Natural killer cell (primary cell): Measurements from ENCODE around the gene ADPRM. TPM values are rescaled to one million over a fixed set of nuclear protein-coding genes. Genes with fewer than 3 reads are reported as not detected.

Source experiments
- ATAC-seq, 3 donors: fragments of 150-1000 bp in 2 of 3; fragments of 200-7000 bp in 1 of 3; cut with Tn5 transposase; 1 replicate in 1 of 3; 2 replicates in 2 of 3; pipeline ENCODE4 v1.10.0; 2021; ENCODE audit warnings: mild to moderate bottlenecking in 2 of 3, moderate library complexity in 2 of 3
- DNase-seq, 2 donors: peaks; one replicate each; pipeline versions ENCODE4 v3.0.0 to v3.0.0-alpha.2; 2013 to 2021; ENCODE audit warnings: mixed read lengths in 1 of 2
- H3K27ac ChIP-seq: one replicate; pipeline ENCODE4 v1.5.1; 2013; ENCODE audit warnings: mild to moderate bottlenecking, low read length
- H3K27me3 ChIP-seq: one replicate; pipeline ENCODE4 v1.6.1; 2013; ENCODE audit warnings: low read length; ENCODE audit not compliant: control insufficient read depth, insufficient read depth
- H3K36me3 ChIP-seq: one replicate; pipeline ENCODE4 v1.6.1; 2013; ENCODE audit warnings: low read length; ENCODE audit not compliant: control insufficient read depth, insufficient read depth
- H3K4me1 ChIP-seq: one replicate; pipeline ENCODE4 v1.6.1; 2013; ENCODE audit warnings: low read length; ENCODE audit not compliant: control insufficient read depth, insufficient read depth
- H3K4me3 ChIP-seq: one replicate; pipeline ENCODE4 v1.5.1; 2013; ENCODE audit warnings: low read length
- H3K9me3 ChIP-seq: one replicate; pipeline ENCODE4 v1.6.1; 2013; ENCODE audit warnings: low read length; ENCODE audit not compliant: control insufficient read depth, insufficient read depth
- H3K27ac Mint-ChIP-seq, 2 donors: one replicate each; pipeline ENCODE4 v1.8.0; 2022; ENCODE audit warnings: mild to moderate bottlenecking in 2 of 2, mixed read lengths in 2 of 2, moderate library complexity in 1 of 2
- H3K27me3 Mint-ChIP-seq, 2 donors: one replicate each; pipeline ENCODE4 v1.8.0; 2022; ENCODE audit warnings: low read depth in 2 of 2, mixed read lengths in 2 of 2
- H3K36me3 Mint-ChIP-seq: one replicate; pipeline ENCODE4 v1.8.0; 2022; ENCODE audit warnings: mixed read lengths
- H3K4me1 Mint-ChIP-seq, 2 donors: one replicate each; pipeline ENCODE4 v1.8.0; 2022; ENCODE audit warnings: mixed read lengths in 2 of 2
- H3K4me3 Mint-ChIP-seq: one replicate; pipeline ENCODE4 v1.8.0; 2022; ENCODE audit warnings: mild to moderate bottlenecking, moderate library complexity, mixed read lengths
- H3K9me3 Mint-ChIP-seq, 2 donors: one replicate each; pipeline ENCODE4 v1.8.0; 2022; ENCODE audit warnings: mixed read lengths in 2 of 2
- WGBS: methylation state at CpG from one replicate; pipeline ENCODE4 v1.1.7; 2013; ENCODE audit warnings: missing lambda C conversion rate; ENCODE audit not compliant: insufficient coverage; 5-methylcytosine and 5-hydroxymethylcytosine counted together
- intact Hi-C: fragments of 100-400 bp; cut with micrococcal nuclease; formaldehyde crosslinking; loops from one replicate; pipeline ENCODE4 v1.14.2; 2022
- total RNA-seq, 4 donors: library from RNA; stranded (reverse); fragments of 120-200 nt in 1 of 4; gene quantifications; one replicate each; pipeline versions ENCODE4 v1.2.3 to v1.2.4, GENCODE V29; 2013 to 2022
- TF ChIP-seq, protein P1 (sequence below): fragments of 200-600 bp; IDR thresholded peaks from one replicate; pipeline ENCODE4 v1.8.0; 2022; ENCODE audit warnings: antibody characterized with exemption

Gene ADPRM
- total RNA-seq, 3 donors from 2014 or later (not counting 1 experiment from before 2014, with no cell fraction given), result 9.5 to 10.7 (median 9.5) TPM

GRCh38 chr17:10755592-10756127, 58.3 kb downstream of the ADPRM start:
- no peaks in the 10 kb centered on the region for H3K36me3 ChIP-seq
- no peak overlapping the region for H3K27ac ChIP-seq
- Mint-ChIP-seq H3K4me1 (no peaks in the 10 kb centered on the region), H3K4me3 (no peak overlapping the region), H3K27ac (no peak overlapping the region), H3K36me3 (no peaks in the 10 kb centered on the region), H3K27me3 (no peaks in the 10 kb centered on the region), H3K9me3 (no peaks in the 10 kb centered on the region)
- DNase-seq (no peak), ATAC-seq (no peak)
- H3K9me3 ChIP-seq, result no peaks in the 10 kb centered on the region
- TF ChIP-seq, protein P1, sequence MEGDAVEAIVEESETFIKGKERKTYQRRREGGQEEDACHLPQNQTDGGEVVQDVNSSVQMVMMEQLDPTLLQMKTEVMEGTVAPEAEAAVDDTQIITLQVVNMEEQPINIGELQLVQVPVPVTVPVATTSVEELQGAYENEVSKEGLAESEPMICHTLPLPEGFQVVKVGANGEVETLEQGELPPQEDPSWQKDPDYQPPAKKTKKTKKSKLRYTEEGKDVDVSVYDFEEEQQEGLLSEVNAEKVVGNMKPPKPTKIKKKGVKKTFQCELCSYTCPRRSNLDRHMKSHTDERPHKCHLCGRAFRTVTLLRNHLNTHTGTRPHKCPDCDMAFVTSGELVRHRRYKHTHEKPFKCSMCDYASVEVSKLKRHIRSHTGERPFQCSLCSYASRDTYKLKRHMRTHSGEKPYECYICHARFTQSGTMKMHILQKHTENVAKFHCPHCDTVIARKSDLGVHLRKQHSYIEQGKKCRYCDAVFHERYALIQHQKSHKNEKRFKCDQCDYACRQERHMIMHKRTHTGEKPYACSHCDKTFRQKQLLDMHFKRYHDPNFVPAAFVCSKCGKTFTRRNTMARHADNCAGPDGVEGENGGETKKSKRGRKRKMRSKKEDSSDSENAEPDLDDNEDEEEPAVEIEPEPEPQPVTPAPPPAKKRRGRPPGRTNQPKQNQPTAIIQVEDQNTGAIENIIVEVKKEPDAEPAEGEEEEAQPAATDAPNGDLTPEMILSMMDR, result no peak
- intact Hi-C loops, result no loop called here
- H3K4me1 ChIP-seq, result no peaks in the 10 kb centered on the region
- WGBS, result 75% methylated on average over 3 of the region's 3 CpGs
- no peak overlapping the region for H3K4me3 ChIP-seq
- no peaks in the 10 kb centered on the region for H3K27me3 ChIP-seq

DNA sequence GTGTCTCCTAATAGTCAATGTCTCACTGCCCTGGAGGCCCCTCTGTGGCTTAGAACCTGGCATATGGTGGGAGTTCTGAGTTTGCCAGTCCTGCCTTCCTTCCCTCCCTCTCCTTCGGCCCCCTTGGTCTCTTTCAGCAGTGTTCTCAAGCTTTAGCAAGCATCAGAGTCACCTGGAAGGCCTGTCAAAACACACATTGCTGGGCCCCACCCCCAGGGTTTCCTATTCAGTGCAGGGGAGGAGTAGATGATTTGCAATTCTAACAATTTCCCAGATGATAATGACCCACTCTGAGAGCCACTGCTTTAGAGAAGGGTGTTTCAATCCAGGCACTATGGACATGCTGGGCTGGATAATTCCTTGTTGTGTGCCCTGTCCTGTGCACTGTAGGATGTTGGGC, 58.8 kb downstream of the ADPRM start:
- 100% methylated on average over 1 of the region's 1 CpG for WGBS
- no peaks in the 10 kb centered on the region for H3K27me3 ChIP-seq
- ATAC-seq (no peak), DNase-seq (no peak)
- H3K4me1 Mint-ChIP-seq, result no peaks in the 10 kb centered on the region
- H3K27me3 Mint-ChIP-seq, result no peaks in the 10 kb centered on the region
- H3K27ac ChIP-seq, result no peak overlapping the region
- no peak overlapping the region for H3K4me3 Mint-ChIP-seq
- TF ChIP-seq, protein P1, result no peak
- no peak overlapping the region for H3K4me3 ChIP-seq
- H3K9me3 ChIP-seq, result no peaks in the 10 kb centered on the region
- no peaks in the 10 kb centered on the region for H3K36me3 ChIP-seq
- no peaks in the 10 kb centered on the region for H3K9me3 Mint-ChIP-seq
- no peaks in the 10 kb centered on the region for H3K4me1 ChIP-seq
- intact Hi-C loops, result no loop called here
- no peaks in the 10 kb centered on the region for H3K36me3 Mint-ChIP-seq
- no peak overlapping the region for H3K27ac Mint-ChIP-seq

GRCh38 chr17:10756619-10757018, 59.2 kb downstream of the ADPRM start:
- intact Hi-C loops, result no loop called here
- Histone ChIP-seq H3K4me3 (no peak overlapping the region), H3K9me3 (no peaks in the 10 kb centered on the region), H3K4me1 (no peaks in the 10 kb centered on the region), H3K36me3 (no peaks in the 10 kb centered on the region), H3K27me3 (no peaks in the 10 kb centered on the region), H3K27ac (no peak overlapping the region)
- H3K27ac Mint-ChIP-seq, result no peak overlapping the region
- DNase-seq, result no peak
- no peaks in the 10 kb centered on the region for H3K27me3 Mint-ChIP-seq
- no peaks in the 10 kb centered on the region for H3K36me3 Mint-ChIP-seq
- TF ChIP-seq, protein P1, result no peak
- WGBS, result 94% methylated on average over 2 of the region's 2 CpGs
- ATAC-seq, result no peak
- no peaks in the 10 kb centered on the region for H3K9me3 Mint-ChIP-seq
- H3K4me3 Mint-ChIP-seq, result no peak overlapping the region
- H3K4me1 Mint-ChIP-seq, result no peaks in the 10 kb centered on the region

DNA sequence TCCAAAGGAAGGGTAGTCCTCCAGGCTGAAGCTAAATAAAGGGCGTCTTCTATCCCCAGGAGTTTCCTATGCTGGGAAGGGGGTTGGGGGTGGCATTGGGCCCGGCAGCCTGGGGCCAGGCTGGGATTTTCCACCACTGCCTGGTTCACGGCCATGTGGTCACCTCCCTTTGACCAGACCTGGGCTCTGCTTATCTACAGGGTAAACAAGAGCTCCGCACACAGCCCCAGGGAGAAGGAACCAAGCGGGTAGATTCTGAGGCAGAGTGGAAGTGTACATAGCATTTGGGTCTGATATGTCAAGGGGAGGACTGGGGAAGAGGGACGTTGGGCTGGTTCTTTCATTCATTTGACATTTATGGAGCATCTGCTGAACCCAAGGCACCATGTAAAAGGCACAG, 59.7 kb downstream of the ADPRM start:
- Mint-ChIP-seq H3K9me3 (no peaks in the 10 kb centered on the region), H3K36me3 (no peaks in the 10 kb centered on the region), H3K4me3 (no peak overlapping the region), H3K27me3 (no peaks in the 10 kb centered on the region), H3K4me1 (no peaks in the 10 kb centered on the region), H3K27ac (no peak overlapping the region)
- WGBS, result 85% methylated on average over 6 of the region's 6 CpGs
- H3K36me3 ChIP-seq, result no peaks in the 10 kb centered on the region
- H3K4me1 ChIP-seq, result no peaks in the 10 kb centered on the region
- no peaks in the 10 kb centered on the region for H3K9me3 ChIP-seq
- TF ChIP-seq, protein P1, result no peak
- H3K27me3 ChIP-seq, result no peaks in the 10 kb centered on the region
- DNase-seq, result no peak
- H3K4me3 ChIP-seq, result no peak overlapping the region
- no peak overlapping the region for H3K27ac ChIP-seq
- ATAC-seq, result no peak
- intact Hi-C loops, result no loop called here
